B cell (primary cell): ENCODE measurements around the gene AKAP6.

Experiments
- CTCF ChIP-seq: fragments of 200-600 bp; IDR thresholded peaks from one replicate; pipeline ENCODE4 v1.8.0; 2022; ENCODE audit warnings: antibody characterized with exemption, mild to moderate bottlenecking
- EZH2 ChIP-seq: IDR thresholded peaks from 2 replicates; pipeline ENCODE4 v1.6.1; 2012; ENCODE audit warnings: borderline replicate concordance, low read depth, mild to moderate bottlenecking, moderate library complexity, low read length; ENCODE audit not compliant: insufficient read depth, poor library complexity, severe bottlenecking

- no peak for TF ChIP-seq CTCF
- no peak for TF ChIP-seq EZH2
These were observed 181.7 kb downstream of the AKAP6 start for GRCh38 chr14:32510815-32511214.
